K562 (cell line): ENCODE measurements around the gene HBM.

Source experiments
- ARNT ChIP-seq, 2 experiments: fragments of 450-650 bp; IDR thresholded peaks; 2 replicates each; pipeline ENCODE4 v1.6.1; 2016; ENCODE audit warnings: mild to moderate bottlenecking in 1 of 2
- NR2C1 ChIP-seq, 2 experiments: fragments of 450-650 bp; IDR thresholded peaks; 2 replicates each; pipeline ENCODE4 v1.6.1; 2017; ENCODE audit warnings: mild to moderate bottlenecking in 2 of 2, antibody characterized with exemption in 1 of 2, inconsistent platforms in 1 of 2, missing compliant biosample characterization in 1 of 2, missing genetic modification characterization in 1 of 2
- POLR2A ChIP-seq: fragments of 450-650 bp; conservative IDR thresholded peaks from 2 replicates; pipeline ENCODE4 v1.6.1; 2016
- REST ChIP-seq, 2 experiments: fragments of 450-650 bp; formaldehyde crosslinking in 1 of 2; IDR thresholded peaks; 2 replicates each; pipeline versions ENCODE4 v1.4.0 to v1.6.1; 2014 to 2020; ENCODE audit warnings: mild to moderate bottlenecking in 2 of 2, borderline replicate concordance in 1 of 2, low read depth in 1 of 2
- SIN3A ChIP-seq, 2 experiments: fragments of 150-350 bp in 1 of 2; IDR thresholded peaks; 2 replicates each; pipeline ENCODE4 v1.6.1; 2011 to 2016; ENCODE audit warnings: borderline replicate concordance in 2 of 2, low read depth in 2 of 2, low read length in 2 of 2, mild to moderate bottlenecking in 2 of 2, moderate library complexity in 2 of 2; ENCODE audit not compliant: control insufficient read depth in 1 of 2

GRCh38 chr16:177981-178667, 12.3 kb downstream of the HBM start:
- 0 out of 4 replicates have a peak, but pooled peaks of 1 of the 2 experiments have one; percentile 15 for TF ChIP-seq SIN3A (IDR thresholded peaks at IDR 0.05; ENCODE audit: borderline replicate concordance in 2 of 2, control insufficient read depth in 1 of 2, low read depth in 2 of 2, low read length in 2 of 2)
- TF ChIP-seq REST (IDR thresholded peaks at IDR 0.05; ENCODE audit: borderline replicate concordance) = no peak
- no peak for TF ChIP-seq REST (CRISPR knock-in tag; IDR thresholded peaks at IDR 0.05; ENCODE audit: low read depth)
- no peak for TF ChIP-seq NR2C1 (IDR thresholded peaks at IDR 0.05)
- TF ChIP-seq NR2C1 (tag; IDR thresholded peaks at IDR 0.05) = no peak
- no peak for TF ChIP-seq ARNT (IDR thresholded peaks at IDR 0.05)
- peak; percentile 54 for TF ChIP-seq POLR2A
